HG03139 (cell line): Measurements from ENCODE around the gene FOXL1.

ENCODE experiments used
- ATAC-seq: cut with Tn5 transposase; IDR thresholded peaks from one replicate; pipeline ENCODE4 v1.9.1; 2021; ENCODE audit not compliant: unreplicated experiment

Gene FOXL1

GRCh38 chr16:86598607-86599565, 20.5 kb downstream of the FOXL1 start:
- ATAC-seq: no peak

- no peak for ATAC-seq
Observed at GRCh38 chr16:86601356-86601755, 23.0 kb downstream of the FOXL1 start.

- no peak for ATAC-seq
Observed at GRCh38 chr16:86602521-86602920, 24.2 kb downstream of the FOXL1 start.

GRCh38 chr16:86604436-86605193, 26.3 kb downstream of the FOXL1 start:
- ATAC-seq: peak; percentile 63

- no peak for ATAC-seq
Observed at GRCh38 chr16:86605950-86606349, 27.6 kb downstream of the FOXL1 start.

GRCh38 chr16:86608301-86608747, 30.0 kb downstream of the FOXL1 start:
- ATAC-seq: no peak

- ATAC-seq: no peak
Observed at GRCh38 chr16:86609115-86609514, 30.8 kb downstream of the FOXL1 start.

- no peak for ATAC-seq
Observed at GRCh38 chr16:86609661-86610060, 31.3 kb downstream of the FOXL1 start.

- ATAC-seq: no peak
Observed at GRCh38 chr16:86610779-86611524, 32.6 kb downstream of the FOXL1 start.

GRCh38 chr16:86611525-86611855, 33.1 kb downstream of the FOXL1 start:
- no peak for ATAC-seq

- no peak for ATAC-seq
Observed at GRCh38 chr16:86611941-86612340, 33.6 kb downstream of the FOXL1 start.

GRCh38 chr16:86614699-86615098, 36.4 kb downstream of the FOXL1 start:
- no peak for ATAC-seq

GRCh38 chr16:86616906-86617305, 38.6 kb downstream of the FOXL1 start:
- no peak for ATAC-seq

GRCh38 chr16:86618431-86619238, 40.3 kb downstream of the FOXL1 start:
- ATAC-seq: no peak

- no peak for ATAC-seq
Observed at GRCh38 chr16:86619239-86619794, 41.0 kb downstream of the FOXL1 start.

GRCh38 chr16:86620184-86620583, 41.8 kb downstream of the FOXL1 start:
- no peak for ATAC-seq

GRCh38 chr16:86621966-86622365, 43.6 kb downstream of the FOXL1 start:
- ATAC-seq: no peak

GRCh38 chr16:86622700-86623615, 44.6 kb downstream of the FOXL1 start:
- no peak for ATAC-seq

- no peak for ATAC-seq
Observed at GRCh38 chr16:86625029-86625428, 46.7 kb downstream of the FOXL1 start.
